Measurements from ENCODE around the gene CDKN1A.

DNA sequence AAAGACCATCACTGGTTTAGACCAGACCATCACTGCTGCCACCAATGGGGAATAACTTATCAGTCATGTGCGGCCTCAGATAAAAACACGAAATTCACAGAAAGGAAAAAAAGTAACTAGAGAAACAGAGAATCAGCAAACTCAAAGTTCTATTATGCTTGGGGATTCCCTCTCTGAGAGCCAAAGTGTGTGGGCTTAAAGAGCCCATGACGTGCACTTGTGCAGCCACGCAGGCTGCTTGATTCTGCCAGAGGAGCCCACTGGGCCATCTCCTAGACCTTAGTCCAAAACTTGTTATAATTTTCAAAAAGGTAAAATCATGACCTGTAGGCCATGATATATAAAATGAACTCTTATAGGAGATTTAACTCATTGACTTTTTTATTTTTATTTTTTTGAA, 34.3 kb downstream of the CDKN1A start:
- TF ChIP-seq, protein P1, sequence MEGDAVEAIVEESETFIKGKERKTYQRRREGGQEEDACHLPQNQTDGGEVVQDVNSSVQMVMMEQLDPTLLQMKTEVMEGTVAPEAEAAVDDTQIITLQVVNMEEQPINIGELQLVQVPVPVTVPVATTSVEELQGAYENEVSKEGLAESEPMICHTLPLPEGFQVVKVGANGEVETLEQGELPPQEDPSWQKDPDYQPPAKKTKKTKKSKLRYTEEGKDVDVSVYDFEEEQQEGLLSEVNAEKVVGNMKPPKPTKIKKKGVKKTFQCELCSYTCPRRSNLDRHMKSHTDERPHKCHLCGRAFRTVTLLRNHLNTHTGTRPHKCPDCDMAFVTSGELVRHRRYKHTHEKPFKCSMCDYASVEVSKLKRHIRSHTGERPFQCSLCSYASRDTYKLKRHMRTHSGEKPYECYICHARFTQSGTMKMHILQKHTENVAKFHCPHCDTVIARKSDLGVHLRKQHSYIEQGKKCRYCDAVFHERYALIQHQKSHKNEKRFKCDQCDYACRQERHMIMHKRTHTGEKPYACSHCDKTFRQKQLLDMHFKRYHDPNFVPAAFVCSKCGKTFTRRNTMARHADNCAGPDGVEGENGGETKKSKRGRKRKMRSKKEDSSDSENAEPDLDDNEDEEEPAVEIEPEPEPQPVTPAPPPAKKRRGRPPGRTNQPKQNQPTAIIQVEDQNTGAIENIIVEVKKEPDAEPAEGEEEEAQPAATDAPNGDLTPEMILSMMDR (IDR thresholded peaks at IDR 0.05 in 2 of 3, conservative IDR thresholded peaks at IDR 0.05 in 1 of 3; ENCODE audit: insufficient read depth in 2 of 3, low read depth in 1 of 3, low read length in 3 of 3) = no peak
- TF ChIP-seq PHF8 (IDR thresholded peaks at IDR 0.05; ENCODE audit: borderline replicate concordance, low read length) (no peak), EZH2 (IDR thresholded peaks at IDR 0.05; ENCODE audit: borderline replicate concordance, low read depth, low read length) (no peak), EP300 (IDR thresholded peaks at IDR 0.05; ENCODE audit: low read length) (no peak), NFATC3 (IDR thresholded peaks at IDR 0.05) (no peak), ZNF311 (CRISPR knock-in tag; IDR thresholded peaks at IDR 0.05) (no peak)
- TF ChIP-seq, protein P2, sequence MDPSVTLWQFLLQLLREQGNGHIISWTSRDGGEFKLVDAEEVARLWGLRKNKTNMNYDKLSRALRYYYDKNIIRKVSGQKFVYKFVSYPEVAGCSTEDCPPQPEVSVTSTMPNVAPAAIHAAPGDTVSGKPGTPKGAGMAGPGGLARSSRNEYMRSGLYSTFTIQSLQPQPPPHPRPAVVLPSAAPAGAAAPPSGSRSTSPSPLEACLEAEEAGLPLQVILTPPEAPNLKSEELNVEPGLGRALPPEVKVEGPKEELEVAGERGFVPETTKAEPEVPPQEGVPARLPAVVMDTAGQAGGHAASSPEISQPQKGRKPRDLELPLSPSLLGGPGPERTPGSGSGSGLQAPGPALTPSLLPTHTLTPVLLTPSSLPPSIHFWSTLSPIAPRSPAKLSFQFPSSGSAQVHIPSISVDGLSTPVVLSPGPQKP (CRISPR knock-in tag; IDR thresholded peaks at IDR 0.05) = no peak
- TF ChIP-seq, protein P3, sequence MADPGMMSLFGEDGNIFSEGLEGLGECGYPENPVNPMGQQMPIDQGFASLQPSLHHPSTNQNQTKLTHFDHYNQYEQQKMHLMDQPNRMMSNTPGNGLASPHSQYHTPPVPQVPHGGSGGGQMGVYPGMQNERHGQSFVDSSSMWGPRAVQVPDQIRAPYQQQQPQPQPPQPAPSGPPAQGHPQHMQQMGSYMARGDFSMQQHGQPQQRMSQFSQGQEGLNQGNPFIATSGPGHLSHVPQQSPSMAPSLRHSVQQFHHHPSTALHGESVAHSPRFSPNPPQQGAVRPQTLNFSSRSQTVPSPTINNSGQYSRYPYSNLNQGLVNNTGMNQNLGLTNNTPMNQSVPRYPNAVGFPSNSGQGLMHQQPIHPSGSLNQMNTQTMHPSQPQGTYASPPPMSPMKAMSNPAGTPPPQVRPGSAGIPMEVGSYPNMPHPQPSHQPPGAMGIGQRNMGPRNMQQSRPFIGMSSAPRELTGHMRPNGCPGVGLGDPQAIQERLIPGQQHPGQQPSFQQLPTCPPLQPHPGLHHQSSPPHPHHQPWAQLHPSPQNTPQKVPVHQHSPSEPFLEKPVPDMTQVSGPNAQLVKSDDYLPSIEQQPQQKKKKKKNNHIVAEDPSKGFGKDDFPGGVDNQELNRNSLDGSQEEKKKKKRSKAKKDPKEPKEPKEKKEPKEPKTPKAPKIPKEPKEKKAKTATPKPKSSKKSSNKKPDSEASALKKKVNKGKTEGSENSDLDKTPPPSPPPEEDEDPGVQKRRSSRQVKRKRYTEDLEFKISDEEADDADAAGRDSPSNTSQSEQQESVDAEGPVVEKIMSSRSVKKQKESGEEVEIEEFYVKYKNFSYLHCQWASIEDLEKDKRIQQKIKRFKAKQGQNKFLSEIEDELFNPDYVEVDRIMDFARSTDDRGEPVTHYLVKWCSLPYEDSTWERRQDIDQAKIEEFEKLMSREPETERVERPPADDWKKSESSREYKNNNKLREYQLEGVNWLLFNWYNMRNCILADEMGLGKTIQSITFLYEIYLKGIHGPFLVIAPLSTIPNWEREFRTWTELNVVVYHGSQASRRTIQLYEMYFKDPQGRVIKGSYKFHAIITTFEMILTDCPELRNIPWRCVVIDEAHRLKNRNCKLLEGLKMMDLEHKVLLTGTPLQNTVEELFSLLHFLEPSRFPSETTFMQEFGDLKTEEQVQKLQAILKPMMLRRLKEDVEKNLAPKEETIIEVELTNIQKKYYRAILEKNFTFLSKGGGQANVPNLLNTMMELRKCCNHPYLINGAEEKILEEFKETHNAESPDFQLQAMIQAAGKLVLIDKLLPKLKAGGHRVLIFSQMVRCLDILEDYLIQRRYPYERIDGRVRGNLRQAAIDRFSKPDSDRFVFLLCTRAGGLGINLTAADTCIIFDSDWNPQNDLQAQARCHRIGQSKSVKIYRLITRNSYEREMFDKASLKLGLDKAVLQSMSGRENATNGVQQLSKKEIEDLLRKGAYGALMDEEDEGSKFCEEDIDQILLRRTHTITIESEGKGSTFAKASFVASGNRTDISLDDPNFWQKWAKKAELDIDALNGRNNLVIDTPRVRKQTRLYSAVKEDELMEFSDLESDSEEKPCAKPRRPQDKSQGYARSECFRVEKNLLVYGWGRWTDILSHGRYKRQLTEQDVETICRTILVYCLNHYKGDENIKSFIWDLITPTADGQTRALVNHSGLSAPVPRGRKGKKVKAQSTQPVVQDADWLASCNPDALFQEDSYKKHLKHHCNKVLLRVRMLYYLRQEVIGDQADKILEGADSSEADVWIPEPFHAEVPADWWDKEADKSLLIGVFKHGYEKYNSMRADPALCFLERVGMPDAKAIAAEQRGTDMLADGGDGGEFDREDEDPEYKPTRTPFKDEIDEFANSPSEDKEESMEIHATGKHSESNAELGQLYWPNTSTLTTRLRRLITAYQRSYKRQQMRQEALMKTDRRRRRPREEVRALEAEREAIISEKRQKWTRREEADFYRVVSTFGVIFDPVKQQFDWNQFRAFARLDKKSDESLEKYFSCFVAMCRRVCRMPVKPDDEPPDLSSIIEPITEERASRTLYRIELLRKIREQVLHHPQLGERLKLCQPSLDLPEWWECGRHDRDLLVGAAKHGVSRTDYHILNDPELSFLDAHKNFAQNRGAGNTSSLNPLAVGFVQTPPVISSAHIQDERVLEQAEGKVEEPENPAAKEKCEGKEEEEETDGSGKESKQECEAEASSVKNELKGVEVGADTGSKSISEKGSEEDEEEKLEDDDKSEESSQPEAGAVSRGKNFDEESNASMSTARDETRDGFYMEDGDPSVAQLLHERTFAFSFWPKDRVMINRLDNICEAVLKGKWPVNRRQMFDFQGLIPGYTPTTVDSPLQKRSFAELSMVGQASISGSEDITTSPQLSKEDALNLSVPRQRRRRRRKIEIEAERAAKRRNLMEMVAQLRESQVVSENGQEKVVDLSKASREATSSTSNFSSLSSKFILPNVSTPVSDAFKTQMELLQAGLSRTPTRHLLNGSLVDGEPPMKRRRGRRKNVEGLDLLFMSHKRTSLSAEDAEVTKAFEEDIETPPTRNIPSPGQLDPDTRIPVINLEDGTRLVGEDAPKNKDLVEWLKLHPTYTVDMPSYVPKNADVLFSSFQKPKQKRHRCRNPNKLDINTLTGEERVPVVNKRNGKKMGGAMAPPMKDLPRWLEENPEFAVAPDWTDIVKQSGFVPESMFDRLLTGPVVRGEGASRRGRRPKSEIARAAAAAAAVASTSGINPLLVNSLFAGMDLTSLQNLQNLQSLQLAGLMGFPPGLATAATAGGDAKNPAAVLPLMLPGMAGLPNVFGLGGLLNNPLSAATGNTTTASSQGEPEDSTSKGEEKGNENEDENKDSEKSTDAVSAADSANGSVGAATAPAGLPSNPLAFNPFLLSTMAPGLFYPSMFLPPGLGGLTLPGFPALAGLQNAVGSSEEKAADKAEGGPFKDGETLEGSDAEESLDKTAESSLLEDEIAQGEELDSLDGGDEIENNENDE (IDR thresholded peaks at IDR 0.05; ENCODE audit: low read depth, low read length) = no peak

Measured in K562 (cell line).